ENCODE measurements around the gene MGAT4B.
"Not testable (repeated sequence)": the region's sequence is repeated elsewhere in the genome, so short reads cannot be mapped to it uniquely, and the experiment has no call there.

MGAT4B gene

DNA sequence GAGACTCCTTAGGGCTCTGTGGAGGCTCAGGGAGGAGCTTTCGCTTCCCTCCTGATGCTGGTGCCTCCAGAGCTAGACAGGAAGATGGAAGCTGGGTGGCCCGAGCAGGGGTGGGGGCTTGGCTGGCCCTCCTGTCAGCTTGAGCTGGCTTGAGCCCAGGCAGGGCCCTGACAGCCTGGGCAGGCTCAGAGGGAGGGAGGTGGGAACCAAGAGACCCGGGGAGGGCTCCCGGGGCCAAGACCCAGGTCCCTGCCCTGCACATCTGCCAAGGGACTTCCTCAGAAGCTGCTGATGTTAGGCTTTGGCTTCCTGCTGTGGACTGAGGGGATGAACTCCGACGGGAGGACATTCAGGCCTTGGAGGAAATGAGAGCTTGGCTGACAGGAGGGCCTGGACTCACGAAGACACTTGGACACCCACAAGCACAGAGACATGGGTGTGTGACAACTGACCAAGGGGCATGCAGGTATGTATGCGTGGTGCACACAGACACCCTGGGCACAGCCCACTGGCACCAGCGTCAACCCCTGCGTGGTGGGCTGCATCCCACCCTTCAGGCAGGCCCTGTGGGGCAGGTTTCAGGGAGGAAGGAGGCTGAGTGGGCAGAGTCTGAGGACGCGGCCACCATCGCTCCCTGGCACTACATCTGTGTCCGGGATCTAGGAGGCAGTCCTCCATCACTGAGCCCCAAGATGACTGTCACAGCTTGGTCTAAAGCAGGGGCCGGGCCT lies 14.6 kb downstream of the MGAT4B start:
- H3K9me3 ChIP-seq: no peaks in the 10 kb centered on the region
- TF ChIP-seq, protein P1, sequence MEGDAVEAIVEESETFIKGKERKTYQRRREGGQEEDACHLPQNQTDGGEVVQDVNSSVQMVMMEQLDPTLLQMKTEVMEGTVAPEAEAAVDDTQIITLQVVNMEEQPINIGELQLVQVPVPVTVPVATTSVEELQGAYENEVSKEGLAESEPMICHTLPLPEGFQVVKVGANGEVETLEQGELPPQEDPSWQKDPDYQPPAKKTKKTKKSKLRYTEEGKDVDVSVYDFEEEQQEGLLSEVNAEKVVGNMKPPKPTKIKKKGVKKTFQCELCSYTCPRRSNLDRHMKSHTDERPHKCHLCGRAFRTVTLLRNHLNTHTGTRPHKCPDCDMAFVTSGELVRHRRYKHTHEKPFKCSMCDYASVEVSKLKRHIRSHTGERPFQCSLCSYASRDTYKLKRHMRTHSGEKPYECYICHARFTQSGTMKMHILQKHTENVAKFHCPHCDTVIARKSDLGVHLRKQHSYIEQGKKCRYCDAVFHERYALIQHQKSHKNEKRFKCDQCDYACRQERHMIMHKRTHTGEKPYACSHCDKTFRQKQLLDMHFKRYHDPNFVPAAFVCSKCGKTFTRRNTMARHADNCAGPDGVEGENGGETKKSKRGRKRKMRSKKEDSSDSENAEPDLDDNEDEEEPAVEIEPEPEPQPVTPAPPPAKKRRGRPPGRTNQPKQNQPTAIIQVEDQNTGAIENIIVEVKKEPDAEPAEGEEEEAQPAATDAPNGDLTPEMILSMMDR (IDR thresholded peaks at IDR 0.05): no peak
- H3K36me3 ChIP-seq: peaks cover 0 to 10% (median under 1%) of the 10 kb centered on the region in 3 donors
- intact Hi-C loops (cut with DNase I; ENCODE audit: low total_unique reads): no loop called here
- peak overlapping the region in 1 of 2 donors; percentile 51 for H3K27ac ChIP-seq
- H3K27me3 ChIP-seq: no peaks in the 10 kb centered on the region
- H3K4me1 ChIP-seq: peaks cover 0 to 47% (median 36%) of the 10 kb centered on the region in 4 donors
- no peak overlapping the region for H3K4me3 ChIP-seq
- DNase-seq: peak in 1 of 2 donors; percentile 72

DNA sequence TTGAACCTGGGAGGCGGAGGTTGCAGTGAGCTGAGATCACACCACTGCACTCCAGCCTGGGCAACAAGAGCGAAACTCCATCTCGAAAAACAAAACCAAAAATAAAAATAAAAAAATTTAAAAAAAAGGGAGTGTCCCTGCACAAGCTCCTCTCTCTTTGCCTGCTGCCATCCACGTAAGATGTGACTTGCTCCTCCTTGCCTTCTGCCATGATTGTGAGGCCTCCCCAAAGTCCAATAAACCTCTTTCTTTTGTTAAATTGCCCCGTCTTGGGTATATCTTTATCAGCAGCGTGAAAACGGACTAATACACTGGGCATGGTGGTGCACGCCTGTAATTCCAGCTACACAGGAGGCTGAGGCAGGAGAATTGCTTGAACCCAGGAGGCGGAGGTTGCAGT lies 17.4 kb downstream of the MGAT4B start:
- H3K4me3 ChIP-seq; intact Hi-C loops (cut with DNase I; ENCODE audit: low total_unique reads); H3K27ac ChIP-seq; H3K9me3 ChIP-seq; H3K36me3 ChIP-seq; DNase-seq; H3K27me3 ChIP-seq: not testable (repeated sequence)
- H3K4me1 ChIP-seq: peaks cover 0 to 22% (median 14%) of the 10 kb centered on the region in 4 donors

DNA sequence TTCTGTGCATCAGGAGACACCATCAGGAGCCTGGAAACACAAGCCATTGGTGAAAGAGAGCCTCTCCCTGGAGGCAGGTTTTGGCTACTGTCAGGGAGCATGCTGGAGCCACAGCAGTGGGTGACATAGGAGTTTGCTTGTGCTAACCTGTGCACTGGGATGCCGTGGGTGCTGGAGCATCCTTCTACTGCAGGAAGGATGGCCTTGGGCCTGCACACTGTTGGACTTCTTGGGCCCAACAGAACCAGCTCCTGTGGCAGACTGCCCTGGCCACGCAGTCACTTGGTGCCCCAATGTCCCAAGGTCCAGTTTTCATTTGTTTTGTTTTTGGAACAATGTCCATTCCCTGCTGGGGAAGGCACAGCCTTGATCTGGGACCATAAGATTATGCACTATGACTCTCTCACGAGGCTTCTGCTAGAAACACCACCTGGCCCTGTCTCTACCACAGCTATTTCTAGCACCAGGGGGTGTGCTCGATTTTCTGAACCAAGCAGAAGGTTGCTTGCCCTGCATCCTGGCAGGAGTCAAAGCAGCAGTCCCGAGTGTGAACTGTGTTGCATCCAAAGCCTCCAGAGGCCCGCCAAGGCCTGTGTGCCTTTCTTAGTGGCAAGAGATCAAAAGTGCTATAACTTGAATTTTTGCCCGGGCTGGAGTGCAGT lies 18.3 kb downstream of the MGAT4B start:
- Histone ChIP-seq H3K27ac (no peak overlapping the region), H3K9me3 (no peaks in the 10 kb centered on the region), H3K4me3 (no peak overlapping the region), H3K4me1 (peaks cover 0 to 13% (median 4%) of the 10 kb centered on the region in 4 donors), H3K36me3 (peaks cover 0 to 9% (median 0%) of the 10 kb centered on the region in 3 donors), H3K27me3 (no peaks in the 10 kb centered on the region)
- no peak for DNase-seq
- intact Hi-C loops (cut with DNase I; ENCODE audit: low total_unique reads): no loop called here
- TF ChIP-seq, protein P1 (IDR thresholded peaks at IDR 0.05): no peak

DNA sequence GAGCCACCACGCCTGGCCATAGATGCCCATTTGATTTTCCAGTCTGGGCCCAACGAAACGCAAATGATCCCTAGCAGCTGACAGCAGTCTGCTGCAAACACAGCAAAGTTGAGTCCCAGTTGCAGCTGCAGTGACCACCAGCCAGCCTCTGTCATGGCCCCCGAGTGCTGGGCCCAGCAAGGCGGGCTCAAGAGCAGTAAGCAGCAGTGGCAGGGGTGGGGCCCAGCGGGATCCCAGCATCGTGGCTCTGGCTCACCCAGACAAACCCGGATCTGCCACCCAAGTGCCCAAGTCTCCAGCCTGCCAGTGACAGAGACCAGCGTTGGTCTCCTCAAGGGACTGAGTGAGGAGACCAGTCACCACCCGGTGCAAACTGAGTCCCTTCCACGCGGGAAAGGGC lies 19.8 kb downstream of the MGAT4B start:
- intact Hi-C loops (cut with DNase I; ENCODE audit: low total_unique reads): no loop called here
- Histone ChIP-seq H3K27me3 (no peaks in the 10 kb centered on the region), H3K4me1 (no peaks in the 10 kb centered on the region), H3K4me3 (no peak overlapping the region), H3K9me3 (no peaks in the 10 kb centered on the region), H3K27ac (no peak overlapping the region), H3K36me3 (peaks cover 0 to 3% (median 2%) of the 10 kb centered on the region in 3 donors)
- TF ChIP-seq, protein P1 (IDR thresholded peaks at IDR 0.05): no peak
- DNase-seq: no peak

DNA sequence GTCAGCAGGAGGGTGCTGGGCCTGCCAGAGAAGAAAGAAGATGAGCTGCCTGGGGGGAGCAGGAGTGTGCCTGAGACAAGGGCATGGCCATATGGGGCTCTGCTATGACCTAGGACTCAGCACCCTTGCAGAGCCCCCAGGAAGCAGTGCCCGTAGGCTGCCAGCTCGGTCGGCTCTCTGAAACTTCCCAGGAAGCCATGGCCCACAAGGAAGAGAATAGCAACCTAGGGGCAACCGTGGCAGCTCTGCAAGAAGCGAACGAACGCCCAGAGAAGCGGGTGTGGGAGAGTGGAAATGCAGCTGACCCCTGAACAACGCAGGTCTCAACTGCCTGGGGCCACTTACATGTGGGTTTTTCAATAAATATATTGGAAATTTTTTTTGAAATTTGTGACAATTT lies 23.5 kb downstream of the MGAT4B start:
- Histone ChIP-seq H3K27ac (no peak overlapping the region), H3K9me3 (no peaks in the 10 kb centered on the region), H3K4me3 (no peak overlapping the region), H3K27me3 (no peaks in the 10 kb centered on the region), H3K4me1 (no peaks in the 10 kb centered on the region), H3K36me3 (peaks cover 7 to 28% (median 25%) of the 10 kb centered on the region in 3 donors)
- no peak for DNase-seq
- TF ChIP-seq, protein P1 (IDR thresholded peaks at IDR 0.05): no peak
- intact Hi-C loops (cut with DNase I; ENCODE audit: low total_unique reads): no loop called here

DNA sequence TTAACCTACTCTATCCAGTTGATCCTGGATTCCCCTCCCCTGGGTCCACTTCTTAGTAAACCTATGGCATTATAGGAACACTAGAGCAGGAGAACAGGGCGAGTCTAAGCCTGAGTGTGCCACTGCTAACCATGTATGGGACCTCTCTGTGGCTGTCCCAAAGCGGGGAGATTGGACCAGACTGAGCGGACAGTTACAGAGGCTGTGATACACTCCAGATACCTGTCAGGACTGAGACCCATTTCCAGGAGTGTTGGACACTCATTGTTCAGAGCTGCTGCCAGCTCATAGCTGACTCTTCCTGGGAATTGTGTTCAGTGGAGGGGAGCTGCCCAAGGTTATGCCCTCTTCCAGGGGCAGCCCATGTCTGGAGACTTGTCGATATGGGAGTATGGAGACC lies 24.8 kb downstream of the MGAT4B start:
- DNase-seq: no peak
- Histone ChIP-seq H3K9me3 (no peaks in the 10 kb centered on the region), H3K4me1 (no peaks in the 10 kb centered on the region), H3K27me3 (no peaks in the 10 kb centered on the region), H3K27ac (no peak overlapping the region), H3K4me3 (no peak overlapping the region), H3K36me3 (peaks cover 7 to 41% (median 34%) of the 10 kb centered on the region in 3 donors)
- intact Hi-C loops (cut with DNase I; ENCODE audit: low total_unique reads): no loop called here
- TF ChIP-seq, protein P1 (IDR thresholded peaks at IDR 0.05): no peak
